Smooth muscle cell (in vitro differentiated cells): ENCODE data around the gene KCNE1. TPM values are rescaled to one million over a fixed set of nuclear protein-coding genes. Genes with fewer than 3 reads are reported as not detected.

Experiments used
- DNase-seq: peaks from one replicate; lab custom pipeline; 2025; ENCODE audit not compliant: unreplicated experiment; lab: John Stamatoyannopoulos, UW
- H2AFZ ChIP-seq: fragments of 200-600 bp; sonication (generic); 2 replicates; pipeline ENCODE4 v1.6.0; 2016; ENCODE audit warnings: antibody characterized with exemption, low read depth, mild to moderate bottlenecking
- H3F3A ChIP-seq: fragments of 200-600 bp; sonication (generic); 2 replicates; pipeline ENCODE4 v1.6.0; 2017; ENCODE audit warnings: antibody characterized with exemption, low read depth
- H3K27ac ChIP-seq: fragments of 200-600 bp; sonication (generic); 2 replicates; pipeline ENCODE4 v1.5.1; 2016; ENCODE audit warnings: low read depth, mild to moderate bottlenecking
- H3K27me3 ChIP-seq: fragments of 200-600 bp; sonication (generic); 2 replicates; pipeline ENCODE4 v1.6.1; 2016; ENCODE audit warnings: low read depth, mild to moderate bottlenecking
- H3K36me3 ChIP-seq: fragments of 200-600 bp; sonication (generic); 2 replicates; pipeline ENCODE4 v1.5.1; 2016; ENCODE audit warnings: low read depth
- H3K4me1 ChIP-seq: fragments of 200-600 bp; sonication (generic); 2 replicates; pipeline ENCODE4 v1.5.1; 2016; ENCODE audit warnings: low read depth
- H3K4me2 ChIP-seq: fragments of 200-600 bp; sonication (generic); 2 replicates; pipeline ENCODE4 v1.6.0; 2016; ENCODE audit warnings: mild to moderate bottlenecking
- H3K4me3 ChIP-seq: fragments of 200-600 bp; sonication (generic); 2 replicates; pipeline ENCODE4 v1.5.1; 2016; ENCODE audit warnings: mild to moderate bottlenecking
- H3K79me2 ChIP-seq: fragments of 200-600 bp; sonication (generic); 2 replicates; pipeline ENCODE4 v1.6.0; 2016; ENCODE audit warnings: low read depth, mild to moderate bottlenecking
- H3K9ac ChIP-seq: fragments of 200-600 bp; sonication (generic); 2 replicates; pipeline ENCODE4 v1.6.0; 2016; ENCODE audit warnings: low read depth
- H3K9me3 ChIP-seq: fragments of 200-600 bp; sonication (generic); replicated peaks from 2 replicates; pipeline ENCODE4 v1.5.1; 2016; ENCODE audit warnings: low read depth
- H4K20me1 ChIP-seq: fragments of 200-600 bp; sonication (generic); 2 replicates; pipeline ENCODE4 v1.6.0; 2016; ENCODE audit warnings: low read depth
- CTCF ChIP-seq: fragments of 200-600 bp; sonication (generic); IDR thresholded peaks from 2 replicates; pipeline ENCODE4 v1.5.1; 2017; ENCODE audit warnings: borderline replicate concordance, mild to moderate bottlenecking, antibody characterized with exemption; ENCODE audit not compliant: insufficient read depth, poor library complexity, severe bottlenecking
- WGBS: methylation state at CpG from one replicate; pipeline ENCODE4 v1.1.7; 2016; ENCODE audit warnings: low lambda C conversion rate; 5-methylcytosine and 5-hydroxymethylcytosine counted together
- polyA plus RNA-seq: library from polyadenylated mRNA; unstranded; fragments of >200 nt; fragmentation: Nextera tagmentation; extraction: Ambion mirVana; gene quantifications from 2 replicates; pipeline ENCODE4 v1.2.1, GENCODE V29; 2016
- total RNA-seq: library from RNA; depleted of rRNA; stranded (reverse); fragments of >200 nt; gene quantifications from 2 replicates; pipeline ENCODE4 v1.2.3, GENCODE V29; 2014

KCNE1 gene
- total and polyA plus RNA-seq, 2 experiments from 2014 or later = 0.16 TPM; not detected in 1

DNA sequence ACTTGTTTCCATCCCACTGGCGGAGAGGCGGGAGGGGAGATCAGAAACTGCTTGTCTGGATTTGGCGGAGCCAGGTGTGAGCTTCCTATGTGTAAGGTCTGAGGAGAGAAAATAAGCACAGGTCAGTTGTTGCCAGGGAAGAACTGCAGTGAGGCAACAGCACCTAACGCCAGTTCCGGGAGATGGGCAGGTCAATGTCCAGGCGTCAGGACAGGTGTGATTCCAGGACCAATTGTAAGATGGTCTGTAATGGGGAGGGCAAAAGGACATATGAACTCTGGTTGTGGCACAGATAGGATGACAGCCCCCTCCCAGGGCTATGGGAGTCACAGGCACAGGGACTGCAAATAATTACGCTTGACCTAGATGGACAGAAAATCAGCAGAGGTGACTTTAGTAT lies 9.6 kb upstream of the KCNE1 start:
- Histone ChIP-seq H3K27me3 (no peaks in the 10 kb centered on the region), H4K20me1 (no peaks in the 10 kb centered on the region), H3K27ac (no peak overlapping the region), H3K79me2 (no peaks in the 10 kb centered on the region), H3K36me3 (no peaks in the 10 kb centered on the region), H3F3A (peaks cover 10% of the 10 kb centered on the region), H3K4me3 (no peak overlapping the region), H2AFZ (no peak overlapping the region), H3K9me3 (no peaks in the 10 kb centered on the region), H3K4me1 (peaks cover 23% of the 10 kb centered on the region), H3K9ac (no peak overlapping the region), H3K4me2 (no peak overlapping the region)
- no peak for DNase-seq
- 97% methylated on average over 7 of the region's 7 CpGs for WGBS
- no peak for TF ChIP-seq CTCF

- H3K4me3 ChIP-seq = no peak overlapping the region
- H3K9ac ChIP-seq = no peak overlapping the region
- 95% methylated on average over 20 of the region's 20 CpGs for WGBS
- H3K9me3 ChIP-seq = no peaks in the 10 kb centered on the region
- H3F3A ChIP-seq = peaks cover 4% of the 10 kb centered on the region
- H3K27ac ChIP-seq = no peak overlapping the region
- peaks cover 17% of the 10 kb centered on the region for H3K4me1 ChIP-seq
- H3K4me2 ChIP-seq = no peak overlapping the region
- no peak for DNase-seq
- no peaks in the 10 kb centered on the region for H4K20me1 ChIP-seq
- no peak overlapping the region for H2AFZ ChIP-seq
- H3K79me2 ChIP-seq = no peaks in the 10 kb centered on the region
- no peaks in the 10 kb centered on the region for H3K27me3 ChIP-seq
- TF ChIP-seq CTCF = no peak
- H3K36me3 ChIP-seq = no peaks in the 10 kb centered on the region
Measured at GRCh38 chr21:34520764-34521508, 8.9 kb upstream of the KCNE1 start.

- 95% methylated on average over 6 of the region's 6 CpGs for WGBS
- Histone ChIP-seq H2AFZ (no peak overlapping the region), H3K27ac (no peak overlapping the region), H3K79me2 (no peaks in the 10 kb centered on the region), H3K4me3 (no peak overlapping the region), H3F3A (no peaks in the 10 kb centered on the region), H3K4me1 (peaks cover 10% of the 10 kb centered on the region), H3K4me2 (no peak overlapping the region), H3K36me3 (no peaks in the 10 kb centered on the region), H3K9me3 (no peaks in the 10 kb centered on the region), H3K27me3 (no peaks in the 10 kb centered on the region), H3K9ac (no peak overlapping the region), H4K20me1 (no peaks in the 10 kb centered on the region)
- TF ChIP-seq CTCF = no peak
- DNase-seq = no peak
Measured at GRCh38 chr21:34520281-34520680, 8.3 kb upstream of the KCNE1 start.

DNA sequence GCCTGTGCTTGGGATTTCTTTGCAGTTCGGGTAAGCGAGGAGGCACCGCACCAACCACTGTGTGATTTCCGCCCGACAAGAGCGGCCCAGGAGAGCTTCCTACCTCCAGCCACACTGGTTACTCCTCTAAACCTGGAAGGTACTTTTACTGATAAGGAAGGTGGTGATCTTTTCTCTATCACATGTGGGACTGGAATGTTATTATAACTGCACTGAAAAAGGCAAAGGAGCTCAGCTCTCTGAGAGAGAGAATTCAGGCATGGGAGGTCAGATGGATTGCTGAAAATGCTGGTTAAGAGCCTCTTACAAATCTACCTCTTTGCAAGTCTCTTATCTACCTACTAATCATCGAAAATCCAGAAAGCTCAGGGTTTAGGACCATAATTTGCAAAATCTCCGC lies 7.7 kb upstream of the KCNE1 start:
- H3K4me2 ChIP-seq = no peak overlapping the region
- no peak overlapping the region for H2AFZ ChIP-seq
- no peaks in the 10 kb centered on the region for H3F3A ChIP-seq
- H3K27ac ChIP-seq = no peak overlapping the region
- no peak overlapping the region for H3K9ac ChIP-seq
- no peaks in the 10 kb centered on the region for H4K20me1 ChIP-seq
- H3K4me3 ChIP-seq = no peak overlapping the region
- H3K9me3 ChIP-seq = no peaks in the 10 kb centered on the region
- TF ChIP-seq CTCF = no peak
- H3K4me1 ChIP-seq = peaks cover 5% of the 10 kb centered on the region
- 97% methylated on average over 8 of the region's 8 CpGs for WGBS
- H3K27me3 ChIP-seq = no peaks in the 10 kb centered on the region
- DNase-seq = no peak
- H3K79me2 ChIP-seq = no peaks in the 10 kb centered on the region
- H3K36me3 ChIP-seq = no peaks in the 10 kb centered on the region
